Stomach (tissue), 4 donors: ENCODE measurements around the gene KANK4.

ENCODE experiments used
- CTCF ChIP-seq, 7 experiments: fragments of 450-650 bp in 4 of 7; fragments of 200-600 bp in 3 of 7; sonication (generic) in 3 of 7; IDR thresholded peaks; one replicate each; pipeline ENCODE4 v1.5.1; 2016 to 2019; ENCODE audit warnings: antibody characterized with exemption in 7 of 7, control low read depth in 2 of 7, mild to moderate bottlenecking in 1 of 7
- POLR2AphosphoS5 ChIP-seq, 3 donors: sonication (generic); formaldehyde crosslinking; IDR thresholded peaks; one replicate each; pipeline ENCODE4 v1.6.1; 2016; ENCODE audit warnings: antibody characterized with exemption in 3 of 3

GRCh38 chr1:62337706-62338631, 18.7 kb upstream of the KANK4 start:
- TF ChIP-seq CTCF (IDR thresholded peaks at IDR 0.05) (no peak), POLR2AphosphoS5 (IDR thresholded peaks at IDR 0.05) (no peak)
